IMR-90 (cell line): ENCODE results near the gene MAPK10. TPM values are rescaled to one million over a fixed set of nuclear protein-coding genes. Genes with fewer than 3 reads are reported as not detected.

Experiments used
- ATAC-seq: fragments of 200-7000 bp; cut with Tn5 transposase; 2 replicates; pipeline ENCODE4 v1.9.1; 2020; ENCODE audit warnings: low read depth, mild to moderate bottlenecking, moderate library complexity
- BruUV-seq: library from RNA; stranded (reverse); fragments of 400-500 nt; replicated peaks from 2 replicates; lab custom pipeline; 2021; lab: Mats Ljungman, UMichigan
- CTCF ChIA-PET: fragments of 300-600 bp; formaldehyde crosslinking; extraction: SDS; loops from one replicate; lab custom pipeline; 2021; ENCODE audit warnings: antibody characterized with exemption; lab: Yijun Ruan, JAX
- POLR2A ChIA-PET: fragments of 300-600 bp; sonication (Branson Sonifier 250); formaldehyde crosslinking; loops from one replicate; lab custom pipeline; 2022; ENCODE audit warnings: antibody characterized with exemption; ENCODE audit not compliant: unreplicated experiment; lab: Charles Lee
- DNase-seq: peaks from one replicate; pipeline ENCODE4 v3.0.0; 2013
- H2AFZ ChIP-seq: replicated peaks from 2 replicates; pipeline ENCODE3; 2013; ENCODE audit warnings: low read length, mild to moderate bottlenecking; ENCODE audit not compliant: poor library complexity
- H2AK5ac ChIP-seq: 2 replicates; pipeline ENCODE4 v1.6.1; 2013; ENCODE audit warnings: low read depth, low read length, inconsistent platforms
- H2AK9ac ChIP-seq: replicated peaks from 2 replicates; pipeline ENCODE3; 2013; ENCODE audit warnings: mild to moderate bottlenecking, low read depth, low read length, moderate library complexity; ENCODE audit not compliant: poor library complexity
- H2BK120ac ChIP-seq: 2 replicates; pipeline ENCODE4 v1.6.1; 2013; ENCODE audit warnings: low read depth, low read length, inconsistent platforms
- H2BK15ac ChIP-seq: 3 replicates; pipeline ENCODE4 v1.6.1; 2013; ENCODE audit warnings: low read depth, low read length, inconsistent platforms
- H2BK20ac ChIP-seq: 2 replicates; pipeline ENCODE4 v1.6.1; 2013; ENCODE audit warnings: low read depth, mild to moderate bottlenecking, inconsistent platforms, low read length, moderate library complexity
- H2BK5ac ChIP-seq: 2 replicates; pipeline ENCODE4 v1.6.1; 2013; ENCODE audit warnings: mild to moderate bottlenecking, low read depth, low read length, inconsistent platforms; ENCODE audit not compliant: poor library complexity, severe bottlenecking
- H3K14ac ChIP-seq: replicated peaks from 2 replicates; pipeline ENCODE4 v1.6.1; 2013; ENCODE audit warnings: low read depth, low read length, inconsistent platforms
- H3K18ac ChIP-seq: 2 replicates; pipeline ENCODE4 v1.6.1; 2013; ENCODE audit warnings: low read depth, low read length, control low read depth
- H3K23ac ChIP-seq: 2 replicates; pipeline ENCODE4 v1.6.1; 2013; ENCODE audit warnings: low read depth, low read length, inconsistent platforms
- H3K27ac ChIP-seq: 2 replicates; pipeline ENCODE4 v1.5.1; 2013; ENCODE audit warnings: mild to moderate bottlenecking, control low read depth, low read length; ENCODE audit not compliant: insufficient read depth
- H3K27me3 ChIP-seq: 2 replicates; pipeline ENCODE4 v1.6.1; 2013; ENCODE audit warnings: low read length; ENCODE audit not compliant: control insufficient read depth, insufficient read depth
- H3K36me3 ChIP-seq: 2 replicates; pipeline ENCODE4 v1.6.1; 2013; ENCODE audit warnings: low read length, mixed read lengths; ENCODE audit not compliant: control insufficient read depth, insufficient read depth
- H3K4ac ChIP-seq: 2 replicates; pipeline ENCODE4 v1.6.1; 2013; ENCODE audit warnings: low read depth, low read length, inconsistent platforms
- H3K4me1 ChIP-seq: 2 replicates; pipeline ENCODE4 v1.6.1; 2013; ENCODE audit warnings: low read length, mixed read lengths; ENCODE audit not compliant: control insufficient read depth, insufficient read depth
- H3K4me2 ChIP-seq: 2 replicates; pipeline ENCODE4 v1.6.1; 2013; ENCODE audit warnings: low read depth, mild to moderate bottlenecking, control low read depth, low read length, moderate library complexity
- H3K4me3 ChIP-seq: 2 replicates; pipeline ENCODE4 v1.5.1; 2013; ENCODE audit warnings: low read depth, mild to moderate bottlenecking, control low read depth, low read length, moderate library complexity; ENCODE audit not compliant: insufficient read depth
- H3K56ac ChIP-seq: 2 replicates; pipeline ENCODE4 v1.6.1; 2013; ENCODE audit warnings: low read length, inconsistent platforms; ENCODE audit not compliant: insufficient read depth; ENCODE audit errors: extremely low read depth
- H3K79me1 ChIP-seq, 2 experiments: 2 replicates each; pipeline ENCODE4 v1.6.1; 2013; ENCODE audit warnings: low read length in 2 of 2, inconsistent platforms in 1 of 2, low read depth in 1 of 2
- H3K9ac ChIP-seq: 2 replicates; pipeline ENCODE4 v1.6.1; 2013; ENCODE audit warnings: low read depth, low read length, control low read depth
- H3K9me1 ChIP-seq: 2 replicates; pipeline ENCODE4 v1.6.1; 2013; ENCODE audit warnings: low read length, inconsistent platforms; ENCODE audit not compliant: insufficient read depth
- H3K9me3 ChIP-seq: 2 replicates; pipeline ENCODE4 v1.6.1; 2013; ENCODE audit warnings: low read length; ENCODE audit not compliant: control insufficient read depth, insufficient read depth
- H4K20me1 ChIP-seq: 2 replicates; pipeline ENCODE4 v1.6.1; 2013; ENCODE audit warnings: low read length, inconsistent platforms; ENCODE audit not compliant: insufficient read depth
- H4K5ac ChIP-seq: 2 replicates; pipeline ENCODE4 v1.6.1; 2013; ENCODE audit warnings: mild to moderate bottlenecking, low read depth, low read length, control low read depth
- H4K8ac ChIP-seq, 2 experiments: 2 replicates each; pipeline ENCODE4 v1.6.1; 2013; ENCODE audit warnings: low read depth in 2 of 2, low read length in 2 of 2, control low read depth in 1 of 2, inconsistent platforms in 1 of 2
- H4K91ac ChIP-seq: 2 replicates; pipeline ENCODE4 v1.6.1; 2013; ENCODE audit warnings: low read depth, low read length, inconsistent platforms; ENCODE audit not compliant: insufficient read depth
- CEBPB ChIP-seq: IDR thresholded peaks from 2 replicates; pipeline ENCODE4 v1.6.1; 2012; ENCODE audit warnings: low read depth, low read length, improper control_type of control experiment
- CHD1 ChIP-seq: IDR thresholded peaks from 2 replicates; pipeline ENCODE4 v1.6.1; 2012; ENCODE audit warnings: low read depth, low read length, improper control_type of control experiment
- FOS ChIP-seq: fragments of 150-350 bp; IDR thresholded peaks from 2 replicates; pipeline ENCODE4 v1.6.1; 2016; ENCODE audit warnings: low read depth, low read length
- MAFK ChIP-seq: IDR thresholded peaks from 2 replicates; pipeline ENCODE4 v1.6.1; 2012; ENCODE audit warnings: low read depth, low read length, improper control_type of control experiment
- MAZ ChIP-seq: IDR thresholded peaks from 2 replicates; pipeline ENCODE4 v1.6.1; 2012; ENCODE audit warnings: low read depth, mild to moderate bottlenecking, low read length, improper control_type of control experiment, moderate library complexity, borderline replicate concordance
- NFE2L2 ChIP-seq: fragments of 150-350 bp; IDR thresholded peaks from 2 replicates; pipeline ENCODE4 v1.6.1; 2016; ENCODE audit warnings: low read depth, mild to moderate bottlenecking, low read length
- POLR2A ChIP-seq: IDR thresholded peaks from 2 replicates; pipeline ENCODE4 v1.6.1; 2012; ENCODE audit warnings: mild to moderate bottlenecking, low read depth, low read length
- RAD21 ChIP-seq: IDR thresholded peaks from 2 replicates; pipeline ENCODE4 v1.6.1; 2012; ENCODE audit warnings: low read length, improper control_type of control experiment
- RCOR1 ChIP-seq: IDR thresholded peaks from 2 replicates; pipeline ENCODE4 v1.6.1; 2012; ENCODE audit warnings: mild to moderate bottlenecking, low read length, improper control_type of control experiment; ENCODE audit not compliant: insufficient replicate concordance
- RFX5 ChIP-seq: IDR thresholded peaks from 2 replicates; pipeline ENCODE4 v1.8.0; 2012; ENCODE audit warnings: low read depth, mild to moderate bottlenecking, low read length, moderate library complexity
- SMC3 ChIP-seq: fragments of 150-350 bp; IDR thresholded peaks from 2 replicates; pipeline ENCODE4 v1.6.1; 2016; ENCODE audit warnings: low read depth, mild to moderate bottlenecking, antibody characterized with exemption, low read length, moderate library complexity
- USF2 ChIP-seq: fragments of 150-350 bp; IDR thresholded peaks from 2 replicates; pipeline ENCODE4 v1.6.1; 2017; ENCODE audit warnings: mild to moderate bottlenecking, antibody characterized with exemption, low read length, low read depth
- WGBS, 2 experiments: methylation state at CpG; one replicate each; pipeline versions ENCODE4 v1.1.5 to v1.1.7; 2013; ENCODE audit warnings: missing lambda C conversion rate in 2 of 2; ENCODE audit not compliant: insufficient read length in 1 of 2; ENCODE audit errors: extremely low coverage in 2 of 2; 5-methylcytosine and 5-hydroxymethylcytosine counted together
- dilution Hi-C: fragments of 300-500 bp; cut with HindIII; formaldehyde crosslinking; loops from one replicate; pipeline ENCODE4 v1.14.3; 2018; ENCODE audit warnings: low sequenced_read_pairs; ENCODE audit not compliant: unreplicated experiment
- in situ Hi-C: fragments of 300-500 bp; cut with MboI; formaldehyde crosslinking; loops from 3 replicates; pipeline ENCODE4 v1.14.3; 2019; ENCODE audit warnings: low sequenced_read_pairs, inconsistent platforms, mixed read lengths
- intact Hi-C: fragments of 100-400 bp; cut with micrococcal nuclease; formaldehyde crosslinking; loops from 2 replicates; pipeline ENCODE4 v1.10.0; 2022
- polyA plus RNA-seq, 3 experiments: library from polyadenylated mRNA; depleted of rRNA; stranded (reverse); fragments of >200 nt; gene quantifications; 2 replicates each; pipeline ENCODE4 v1.2.3, GENCODE V29; 2012; ENCODE audit warnings: low replicate concordance in 1 of 3
- total RNA-seq: library from RNA; depleted of rRNA; stranded (reverse); fragments of >200 nt; gene quantifications from 2 replicates; pipeline ENCODE4 v1.2.3, GENCODE V29; 2012
- TF ChIP-seq, protein P1 (sequence below): conservative IDR thresholded peaks from 2 replicates; pipeline ENCODE4 v1.5.1; 2012; ENCODE audit warnings: mild to moderate bottlenecking, low read depth, low read length, improper control_type of control experiment
- TF ChIP-seq, protein P2 (sequence below): fragments of 150-350 bp; IDR thresholded peaks from 2 replicates; pipeline ENCODE4 v1.6.1; 2016; ENCODE audit warnings: low read depth, mild to moderate bottlenecking, low read length, moderate library complexity, borderline replicate concordance

Gene MAPK10
- total and polyA plus RNA-seq, 2 of the 4 experiments (the other 2 are of a cell fraction): 2.8 to 6.5 TPM

GRCh38 chr4:86129546-86129945, 230.3 kb downstream of the MAPK10 start:
- dilution Hi-C loops: no loop called here
- no TSS peak for BruUV-seq
- Histone ChIP-seq H3K27ac (no peak overlapping the region), H4K20me1 (no peaks in the 10 kb centered on the region), H4K5ac (no peak overlapping the region), H3K14ac (no peak overlapping the region), H2AK9ac (no peak overlapping the region), H3K4me3 (no peak overlapping the region), H3K9me3 (no peaks in the 10 kb centered on the region), H3K56ac (no peak overlapping the region), H3K23ac (no peak overlapping the region), H3K4me1 (no peaks in the 10 kb centered on the region), H3K79me1 (no peaks in the 10 kb centered on the region), H3K9ac (no peak overlapping the region), H3K27me3 (no peaks in the 10 kb centered on the region), H3K18ac (no peak overlapping the region), H2BK120ac (no peak overlapping the region), H2BK15ac (no peak overlapping the region), H2AK5ac (no peak overlapping the region), H4K91ac (no peak overlapping the region), H3K4ac (no peak overlapping the region), H3K9me1 (no peaks in the 10 kb centered on the region), H3K36me3 (no peaks in the 10 kb centered on the region), H2BK20ac (no peak overlapping the region), H2AFZ (no peak overlapping the region), H4K8ac (no peak overlapping the region), H2BK5ac (no peak overlapping the region), H3K4me2 (no peak overlapping the region)
- ATAC-seq: no peak
- TF ChIP-seq CHD1: no peak
- no peak for TF ChIP-seq USF2
- no peak for TF ChIP-seq MAZ
- TF ChIP-seq, protein P1, sequence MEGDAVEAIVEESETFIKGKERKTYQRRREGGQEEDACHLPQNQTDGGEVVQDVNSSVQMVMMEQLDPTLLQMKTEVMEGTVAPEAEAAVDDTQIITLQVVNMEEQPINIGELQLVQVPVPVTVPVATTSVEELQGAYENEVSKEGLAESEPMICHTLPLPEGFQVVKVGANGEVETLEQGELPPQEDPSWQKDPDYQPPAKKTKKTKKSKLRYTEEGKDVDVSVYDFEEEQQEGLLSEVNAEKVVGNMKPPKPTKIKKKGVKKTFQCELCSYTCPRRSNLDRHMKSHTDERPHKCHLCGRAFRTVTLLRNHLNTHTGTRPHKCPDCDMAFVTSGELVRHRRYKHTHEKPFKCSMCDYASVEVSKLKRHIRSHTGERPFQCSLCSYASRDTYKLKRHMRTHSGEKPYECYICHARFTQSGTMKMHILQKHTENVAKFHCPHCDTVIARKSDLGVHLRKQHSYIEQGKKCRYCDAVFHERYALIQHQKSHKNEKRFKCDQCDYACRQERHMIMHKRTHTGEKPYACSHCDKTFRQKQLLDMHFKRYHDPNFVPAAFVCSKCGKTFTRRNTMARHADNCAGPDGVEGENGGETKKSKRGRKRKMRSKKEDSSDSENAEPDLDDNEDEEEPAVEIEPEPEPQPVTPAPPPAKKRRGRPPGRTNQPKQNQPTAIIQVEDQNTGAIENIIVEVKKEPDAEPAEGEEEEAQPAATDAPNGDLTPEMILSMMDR: no peak
- no peak for TF ChIP-seq RCOR1
- TF ChIP-seq SMC3: no peak
- TF ChIP-seq POLR2A: no peak
- TF ChIP-seq NFE2L2: no peak
- TF ChIP-seq RAD21: no peak
- no peak for TF ChIP-seq CEBPB
- no peak for TF ChIP-seq FOS
- TF ChIP-seq MAFK: no peak
- TF ChIP-seq, protein P2, sequence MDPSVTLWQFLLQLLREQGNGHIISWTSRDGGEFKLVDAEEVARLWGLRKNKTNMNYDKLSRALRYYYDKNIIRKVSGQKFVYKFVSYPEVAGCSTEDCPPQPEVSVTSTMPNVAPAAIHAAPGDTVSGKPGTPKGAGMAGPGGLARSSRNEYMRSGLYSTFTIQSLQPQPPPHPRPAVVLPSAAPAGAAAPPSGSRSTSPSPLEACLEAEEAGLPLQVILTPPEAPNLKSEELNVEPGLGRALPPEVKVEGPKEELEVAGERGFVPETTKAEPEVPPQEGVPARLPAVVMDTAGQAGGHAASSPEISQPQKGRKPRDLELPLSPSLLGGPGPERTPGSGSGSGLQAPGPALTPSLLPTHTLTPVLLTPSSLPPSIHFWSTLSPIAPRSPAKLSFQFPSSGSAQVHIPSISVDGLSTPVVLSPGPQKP: no peak
- TF ChIP-seq RFX5: no peak
- WGBS, 2 experiments: no CpG with 5 or more reads among the region's 2 CpGs
- no peak for DNase-seq
- CTCF ChIA-PET: interaction anchor here (0.9 kb wide), 1 partner anchor 16 kb away, joined by 3 read pairs; no protein-coding TSS in a partner anchor
- in situ Hi-C loops: no loop called here
- intact Hi-C loops: no loop called here
- POLR2A ChIA-PET: no interaction called here
